ENCODE results near the gene KLHL24. TPM values are rescaled to one million over a fixed set of nuclear protein-coding genes. Genes with fewer than 3 reads are reported as not detected.
"Not testable (repeated sequence)": the region's sequence is repeated elsewhere in the genome, so short reads cannot be mapped to it uniquely, and the experiment has no call there.

KLHL24 gene
- total and polyA plus RNA-seq, 2 of the 13 experiments (the other 11 are each of a cell fraction or from before 2014, with no cell fraction given) = 6.9 to 15.7 TPM

DNA sequence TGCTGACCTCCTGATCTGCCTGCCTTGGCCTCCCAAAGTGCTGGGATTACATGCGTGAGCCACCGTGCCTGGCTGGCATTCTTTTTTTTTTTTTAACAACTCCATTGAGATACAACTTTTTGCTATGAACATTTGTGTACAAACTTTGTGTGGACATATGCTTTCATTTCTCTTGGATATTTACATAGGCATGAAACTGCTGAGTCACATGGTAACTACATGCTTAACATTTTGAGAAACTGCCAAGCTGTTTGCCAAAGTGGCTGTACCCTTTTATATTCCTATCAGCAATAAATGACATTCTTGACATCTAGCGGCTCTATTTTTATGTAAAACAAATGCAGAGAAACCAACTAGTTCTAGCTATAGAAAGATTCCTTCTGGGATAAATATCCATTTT, 53.5 kb downstream of the KLHL24 start:
- Histone ChIP-seq H3K27me3 (ENCODE audit: control insufficient read depth in 1 of 2, insufficient read depth in 2 of 2, low read length in 2 of 2) (no peaks in the 10 kb centered on the region), H4K20me1 (ENCODE audit: insufficient read depth, low read length) (no peaks in the 10 kb centered on the region), H3K27ac (ENCODE audit: extremely low read length, insufficient read depth, low read length) (no peak overlapping the region), H3K9me3 (ENCODE audit: low read length) (no peaks in the 10 kb centered on the region), H3K4me3 (replicated peaks in 1 of 3; ENCODE audit: insufficient read depth in 1 of 3, low read depth in 2 of 3, low read length in 3 of 3) (no peak overlapping the region), H3K4me1 (ENCODE audit: insufficient read depth, low read length) (peaks cover 7% of the 10 kb centered on the region), H3K4me2 (ENCODE audit: low read depth, low read length) (peak overlapping the region; percentile 5; the same call in 1 of the 2 replicates), H3K36me3 (replicated peaks in 1 of 2; ENCODE audit: control insufficient read depth in 1 of 2, insufficient read depth in 2 of 2, low read length in 2 of 2) (no peaks in the 10 kb centered on the region), H3K79me2 (ENCODE audit: insufficient read depth, low read length) (no peaks in the 10 kb centered on the region), H3K9ac (ENCODE audit: insufficient read depth, low read depth, low read length) (no peak overlapping the region), H2AFZ (ENCODE audit: low read length) (no peak overlapping the region)
- intact Hi-C loops (cut with micrococcal nuclease; ENCODE audit: unreplicated experiment) (no loop called here), in situ Hi-C loops (cut with HindIII; ENCODE audit: extremely low pct_ligation_motif_present, low pct_unique_long_range_greater_than_20kb) (no loop called here)
- WGBS (ENCODE audit: low lambda C conversion rate) = 58% methylated on average over 3 of the region's 3 CpGs
- TF ChIP-seq NFE2L2 (IDR thresholded peaks at IDR 0.05; ENCODE audit: low read length) (peak; percentile 92), MAFF (IDR thresholded peaks at IDR 0.05; ENCODE audit: low read depth, low read length) (peak; percentile 81), ZNF790 (CRISPR knock-in tag; IDR thresholded peaks at IDR 0.05; ENCODE audit: borderline replicate concordance) (no peak), MAFK (conservative IDR thresholded peaks at IDR 0.05 in 1 of 2, IDR thresholded peaks at IDR 0.05 in 1 of 2; ENCODE audit: low read length in 2 of 2) (peak; percentile 75 to 85), MTF1 (CRISPR knock-in tag; IDR thresholded peaks at IDR 0.05) (no peak)
- ATAC-seq (no peak), DNase-seq (ENCODE audit: low spot score) (no peak), FAIRE-seq (no peak)
- ChIA-PET CTCF (ENCODE audit: low intra/inter-chr PET ratio, low total read pairs) (no interaction called here), POLR2A (no interaction called here)
- no TSS peak for BruUV-seq (replicated peaks)

- H3K79me2 ChIP-seq (ENCODE audit: insufficient read depth, low read length); DNase-seq (ENCODE audit: low spot score); in situ Hi-C loops (cut with HindIII; ENCODE audit: extremely low pct_ligation_motif_present, low pct_unique_long_range_greater_than_20kb); H3K9ac ChIP-seq (ENCODE audit: insufficient read depth, low read depth, low read length); H3K27me3 ChIP-seq (ENCODE audit: control insufficient read depth in 1 of 2, insufficient read depth in 2 of 2, low read length in 2 of 2); H3K9me3 ChIP-seq (ENCODE audit: low read length); H3K36me3 ChIP-seq (replicated peaks in 1 of 2; ENCODE audit: control insufficient read depth in 1 of 2, insufficient read depth in 2 of 2, low read length in 2 of 2); H3K4me2 ChIP-seq (ENCODE audit: low read depth, low read length); intact Hi-C loops (cut with micrococcal nuclease; ENCODE audit: unreplicated experiment); H3K4me3 ChIP-seq (replicated peaks in 1 of 3; ENCODE audit: insufficient read depth in 1 of 3, low read depth in 2 of 3, low read length in 3 of 3); H4K20me1 ChIP-seq (ENCODE audit: insufficient read depth, low read length); H2AFZ ChIP-seq (ENCODE audit: low read length); H3K27ac ChIP-seq (ENCODE audit: extremely low read length, insufficient read depth, low read length); CTCF ChIA-PET (ENCODE audit: low intra/inter-chr PET ratio, low total read pairs); BruUV-seq (replicated peaks); ATAC-seq; FAIRE-seq: not testable (repeated sequence)
- POLR2A ChIA-PET = interaction anchor here (0.6 kb wide), 1 partner anchor 8 kb away, joined by 3 read pairs; the partner anchor contains the start of gene YEATS2
- 0 out of 2 replicates have a peak, but pooled peaks have one; percentile 61 for TF ChIP-seq ZNF121 (CRISPR knock-in tag; IDR thresholded peaks at IDR 0.05)
- peak; percentile 60; the same call in 1 of the 2 replicates for TF ChIP-seq ZNF460 (CRISPR knock-in tag; IDR thresholded peaks at IDR 0.05; ENCODE audit: borderline replicate concordance)
- H3K4me1 ChIP-seq (ENCODE audit: insufficient read depth, low read length) = peaks cover 14% of the 10 kb centered on the region
- WGBS (ENCODE audit: low lambda C conversion rate) = 64% methylated on average over 5 of the region's 5 CpGs
Measured at GRCh38 chr3:183689621-183690020, 54.2 kb downstream of the KLHL24 start.

Measured in HepG2 (cell line).